HG03066 (cell line): ENCODE measurements around the gene CD8B.
"Not testable (repeated sequence)": the region's sequence is repeated elsewhere in the genome, so short reads cannot be mapped to it uniquely, and the experiment has no call there.

Experiments used
- ATAC-seq: cut with Tn5 transposase; IDR thresholded peaks from one replicate; pipeline ENCODE4 v1.9.1; 2021; ENCODE audit warnings: low read depth; ENCODE audit not compliant: unreplicated experiment

The CD8B gene

DNA sequence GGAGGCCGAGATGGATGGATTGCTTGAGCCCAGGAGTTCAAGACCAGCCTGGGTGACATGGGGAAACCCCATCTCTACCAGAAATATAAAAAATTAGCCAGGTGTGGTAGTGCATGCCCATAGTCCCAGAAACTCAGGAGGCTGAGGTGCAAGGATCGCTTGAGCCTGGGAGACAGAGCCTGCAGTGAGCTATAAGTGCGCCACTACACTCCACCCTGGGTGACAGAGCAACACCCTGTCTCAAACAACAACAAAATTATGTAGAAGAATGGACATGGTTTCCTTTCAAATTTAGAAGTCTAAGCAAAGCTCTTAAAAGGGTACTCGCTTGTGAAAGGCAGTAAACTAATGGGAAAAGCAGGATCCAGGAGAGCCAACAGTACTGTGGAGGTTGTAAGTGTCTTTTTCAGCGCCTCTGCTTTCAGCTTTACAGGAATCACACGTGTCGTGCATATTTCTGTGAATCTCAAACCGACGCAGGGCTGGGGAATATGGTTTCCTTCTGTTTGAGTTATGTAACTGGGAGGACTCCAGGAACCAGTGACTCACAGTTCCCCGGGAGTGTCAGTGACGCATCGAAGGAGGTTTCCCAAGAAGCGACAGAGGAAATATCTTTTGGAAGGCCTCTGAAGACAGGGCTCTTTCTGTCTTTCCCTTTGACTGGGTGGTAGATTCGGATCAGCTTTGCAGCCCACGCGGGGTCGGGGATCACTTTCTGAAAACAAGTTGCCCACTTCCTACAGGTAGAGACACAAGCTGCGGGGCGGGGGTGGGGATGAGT lies 24.6 kb downstream of the CD8B start:
- ATAC-seq: not testable (repeated sequence)

DNA sequence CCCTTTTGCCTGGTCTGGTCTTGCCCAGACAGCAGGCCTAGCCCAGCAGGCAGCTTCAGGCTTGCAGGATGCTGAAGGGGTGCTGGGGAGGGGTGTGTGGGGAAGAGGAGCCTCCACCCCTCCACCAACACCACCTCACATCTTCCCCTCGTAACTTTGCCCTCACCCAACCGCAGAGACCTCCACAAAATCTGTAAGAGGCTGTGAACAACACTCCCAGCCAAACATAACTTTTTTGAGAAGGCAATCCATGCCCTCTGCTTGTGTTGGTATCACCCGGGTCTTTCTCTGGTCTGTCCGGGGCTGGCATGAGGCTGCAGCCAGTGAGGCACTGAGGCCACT lies 26.2 kb downstream of the CD8B start:
- ATAC-seq: not testable (repeated sequence)

DNA sequence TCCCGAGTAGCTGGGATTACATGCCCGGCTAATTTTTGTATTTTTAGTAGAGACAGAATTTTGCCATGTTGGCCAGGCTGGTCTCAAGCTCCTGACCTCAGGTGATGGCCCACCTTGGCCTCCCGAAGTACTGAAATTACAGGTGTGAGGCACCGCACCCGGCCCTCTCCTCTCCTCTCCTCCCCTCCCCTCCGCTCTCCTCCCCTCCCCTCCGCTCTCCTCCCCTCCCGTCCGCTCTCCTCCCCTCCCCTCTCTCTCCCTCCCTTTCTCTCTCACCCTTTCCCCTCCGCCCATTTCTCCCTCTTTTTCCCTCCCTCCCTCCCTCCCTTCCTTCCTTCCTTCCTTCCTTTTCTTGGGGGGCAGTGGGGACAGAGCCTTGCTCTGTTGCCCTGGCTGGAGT lies 28.4 kb downstream of the CD8B start:
- no peak for ATAC-seq

DNA sequence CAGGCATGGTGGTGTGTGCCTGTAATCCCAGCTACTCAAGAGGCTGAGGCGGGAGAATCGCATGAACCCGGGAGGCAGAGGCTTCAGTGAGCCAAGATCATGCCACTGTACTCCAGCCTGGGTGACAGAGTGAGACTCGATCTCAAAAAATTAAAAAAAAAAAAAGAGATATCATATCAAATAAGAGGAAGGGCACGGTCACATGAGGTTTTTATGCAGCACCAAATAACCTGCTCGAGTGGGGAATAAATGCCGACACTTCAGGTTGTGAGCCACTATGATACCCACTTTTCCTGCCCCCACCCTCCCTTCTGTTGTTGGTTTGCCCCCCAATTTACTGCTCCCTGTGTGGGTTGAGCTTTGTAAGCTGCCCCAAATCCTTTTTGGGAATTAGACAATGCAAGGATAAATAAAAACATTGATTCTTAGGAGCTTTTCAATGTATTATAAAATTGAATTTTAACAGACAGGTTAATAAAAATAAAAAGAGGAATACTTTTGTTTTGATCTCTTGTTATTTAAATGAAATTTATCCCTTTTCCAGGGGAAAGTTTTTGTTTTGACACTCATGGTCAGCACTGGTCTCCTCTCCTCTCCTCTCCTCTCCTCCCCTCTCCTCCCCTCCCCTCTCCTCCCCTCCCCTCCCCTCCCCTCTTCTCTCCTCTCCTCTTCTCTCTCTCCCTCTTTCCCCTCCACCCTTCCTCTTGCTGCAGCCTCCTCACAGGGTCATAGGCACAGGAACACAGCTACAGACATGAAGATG lies 29.2 kb downstream of the CD8B start:
- no peak for ATAC-seq

DNA sequence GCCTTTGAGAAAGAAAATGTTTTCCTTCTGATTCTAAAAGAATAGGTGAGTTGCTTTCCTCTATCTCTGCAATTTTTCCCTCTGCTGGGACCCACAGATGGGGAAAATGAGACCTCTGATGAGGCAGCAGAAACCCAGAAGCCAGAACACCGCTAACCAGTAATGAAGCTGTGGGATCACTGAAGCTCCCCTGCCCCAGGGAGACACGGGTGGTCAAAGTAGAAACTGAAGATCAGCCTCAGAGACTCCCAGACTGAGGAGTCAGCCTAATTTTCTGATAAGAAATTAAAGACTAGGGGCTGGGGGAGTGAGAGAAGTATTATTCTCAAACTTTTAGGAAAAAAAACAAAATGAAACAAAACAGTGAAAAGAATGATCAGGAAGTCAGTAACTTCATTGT lies 30.1 kb downstream of the CD8B start:
- no peak for ATAC-seq

DNA sequence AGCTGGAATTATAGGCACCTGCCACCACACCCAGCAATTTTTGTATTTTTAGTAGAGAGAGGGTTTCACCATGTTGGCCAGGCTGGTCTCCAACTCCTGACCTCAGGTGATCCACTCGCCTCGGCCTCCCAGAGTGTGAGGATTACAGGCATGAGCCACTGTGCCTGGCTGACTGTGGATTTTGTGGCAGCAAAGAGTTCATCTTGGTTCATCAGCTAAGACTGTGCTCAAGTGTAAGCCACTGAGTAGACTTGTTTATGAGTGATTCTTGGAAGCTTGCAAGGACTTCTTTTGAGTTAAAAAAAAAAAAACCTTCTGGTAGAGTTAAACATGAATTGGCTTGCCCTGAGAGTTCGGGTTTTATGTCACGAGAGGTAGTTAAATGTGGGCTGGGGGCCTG lies 34.7 kb downstream of the CD8B start:
- ATAC-seq: no peak

DNA sequence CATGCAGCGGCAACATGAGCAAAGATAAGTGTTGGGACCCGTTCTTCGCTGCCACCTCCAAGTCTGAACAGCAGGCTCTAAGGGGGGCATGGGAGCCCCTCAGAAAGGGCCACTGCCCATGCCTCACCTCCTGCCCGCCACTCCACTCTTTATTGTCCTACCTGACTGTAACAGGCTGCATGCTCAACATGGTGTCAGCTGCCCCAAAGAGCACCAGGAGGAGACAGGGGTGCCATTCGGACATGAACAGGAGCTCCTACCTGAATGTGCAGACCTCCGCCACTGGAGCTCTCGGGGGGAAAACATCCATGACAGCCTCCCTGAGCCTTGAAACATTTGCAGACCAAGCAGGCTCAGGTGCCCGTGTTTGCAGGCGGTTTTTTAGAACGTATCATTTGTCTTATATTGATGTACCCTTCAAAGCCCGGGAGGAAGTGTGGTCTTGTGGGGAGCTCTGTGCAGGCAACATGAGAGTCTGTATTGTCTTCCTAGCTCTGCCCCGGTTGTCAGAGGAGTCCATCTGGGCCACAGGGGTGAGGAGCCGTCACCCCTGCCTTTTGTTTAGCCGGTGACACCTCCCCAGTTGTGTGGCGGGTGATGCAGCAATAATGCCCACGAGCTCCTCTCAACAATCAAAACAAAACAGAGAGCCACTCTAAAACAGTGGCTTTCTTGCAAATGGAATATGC lies 35.8 kb downstream of the CD8B start:
- no peak for ATAC-seq

DNA sequence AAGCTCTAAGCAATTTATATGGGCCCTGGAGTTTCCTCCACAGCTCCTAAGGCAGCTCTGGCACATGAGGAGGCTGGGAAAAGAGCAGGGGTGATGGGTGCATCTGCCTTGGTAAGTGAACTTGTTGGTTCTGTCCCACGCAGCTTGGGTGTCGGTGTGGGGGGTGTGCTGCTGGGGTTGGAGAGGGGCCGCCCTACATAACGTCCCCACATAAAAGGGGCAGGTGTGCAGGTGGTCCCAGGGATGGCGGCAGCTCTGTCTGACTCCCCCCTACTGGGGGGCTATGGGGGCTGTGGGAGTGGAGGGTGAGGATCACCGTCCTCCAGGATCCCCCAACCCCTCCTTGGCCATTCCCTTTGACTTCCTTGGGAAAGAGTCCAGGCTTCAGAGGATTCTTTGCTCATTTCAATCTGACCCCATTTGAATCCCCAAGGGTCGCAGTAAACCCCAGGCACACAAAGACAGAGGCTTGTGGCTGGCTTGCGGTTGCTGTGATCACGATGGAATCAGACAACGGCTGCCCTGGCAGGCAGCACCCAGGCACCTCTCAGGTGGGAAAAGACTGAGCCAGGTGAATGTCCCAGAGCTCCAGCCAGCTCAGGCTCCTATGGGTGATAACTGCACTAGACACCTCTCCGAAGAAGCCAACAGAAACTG lies 36.5 kb downstream of the CD8B start:
- no peak for ATAC-seq

DNA sequence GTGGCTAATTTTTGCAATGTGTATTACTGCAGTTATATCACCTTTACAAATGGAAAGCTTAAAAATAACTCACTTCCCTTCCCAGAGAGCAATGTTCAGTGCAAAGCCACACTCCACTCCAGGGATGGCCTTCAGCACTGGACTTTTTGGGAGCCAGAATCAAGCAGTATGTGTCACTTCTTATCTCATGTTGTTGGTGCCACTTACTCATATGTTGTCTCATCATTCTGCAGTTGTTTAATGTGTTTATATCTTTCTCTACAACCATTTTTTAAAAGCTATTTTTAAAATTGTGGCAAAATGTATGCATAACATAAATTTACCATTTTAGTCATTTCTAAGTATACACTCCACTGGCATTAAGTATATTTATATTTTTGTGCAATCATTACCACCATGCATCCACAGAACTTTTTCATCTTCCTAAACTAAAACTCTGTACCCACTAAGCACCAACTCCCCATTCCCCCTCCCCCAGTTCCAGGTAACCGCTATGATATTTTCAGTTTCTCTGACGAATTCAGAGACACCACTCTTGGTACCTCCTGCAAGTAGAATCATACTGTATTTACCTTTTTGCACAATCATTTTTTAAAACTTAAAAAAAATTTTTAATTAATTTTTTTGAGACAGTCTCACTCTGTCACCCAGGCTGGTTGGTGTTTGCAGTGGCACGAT lies 38.9 kb downstream of the CD8B start:
- ATAC-seq: no peak

DNA sequence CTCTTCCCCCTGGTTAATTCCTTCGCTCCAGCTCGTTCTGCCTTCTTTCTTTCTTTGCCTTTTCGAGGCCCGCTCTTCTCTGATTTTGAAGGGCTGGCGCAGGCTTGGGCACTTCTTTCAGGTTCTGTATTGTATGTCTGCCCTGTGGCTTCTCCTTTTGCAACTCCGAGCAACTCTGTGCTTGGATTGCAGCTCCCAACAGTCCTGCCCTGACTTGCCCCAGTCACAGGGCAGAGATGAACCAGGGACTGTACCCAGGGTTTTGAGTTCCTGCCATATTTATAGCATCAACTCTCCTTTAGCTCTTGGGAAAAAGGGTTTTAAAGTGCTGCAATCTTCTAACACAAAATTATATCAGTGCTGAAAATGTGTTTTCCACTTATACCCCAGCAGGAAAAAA lies 39.8 kb downstream of the CD8B start:
- no peak for ATAC-seq

DNA sequence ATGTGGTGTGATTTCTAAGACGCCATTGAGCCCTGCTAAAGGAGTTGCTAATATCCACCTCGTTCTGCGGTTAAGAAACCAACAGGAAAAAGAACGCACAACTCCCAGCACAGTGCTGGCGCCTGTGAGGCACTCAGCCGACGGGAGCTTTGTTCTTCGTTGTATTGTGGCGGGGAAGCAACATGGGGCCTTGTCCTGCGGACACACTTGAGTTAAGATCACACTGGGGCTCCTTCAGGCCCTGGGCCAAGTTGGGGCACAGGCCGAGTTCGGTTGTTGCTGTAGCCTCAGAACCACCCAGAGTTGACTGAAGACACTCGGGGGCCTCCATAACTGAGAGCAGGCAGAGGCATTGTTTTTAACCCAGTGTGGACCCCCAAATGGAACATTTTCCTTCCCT lies 40.4 kb downstream of the CD8B start:
- no peak for ATAC-seq

DNA sequence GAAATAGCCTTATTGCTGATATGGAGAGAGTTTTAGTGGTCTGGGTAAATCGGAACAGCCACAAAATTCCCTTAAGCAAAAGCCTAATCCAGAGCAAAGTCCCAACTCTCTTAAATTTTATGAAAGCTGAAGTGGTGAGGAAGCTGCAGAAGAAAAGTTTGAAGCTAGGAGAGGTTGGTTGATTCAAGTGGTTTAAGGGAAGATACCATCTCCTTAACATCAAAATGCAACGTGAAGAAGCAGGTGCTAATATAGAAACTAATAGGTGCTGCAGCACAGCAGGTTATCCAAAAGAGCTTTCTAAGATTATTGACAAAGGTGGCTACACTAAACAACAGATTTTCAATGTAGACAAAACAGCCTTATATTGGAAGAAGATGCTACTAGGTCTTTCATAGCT lies 42.7 kb downstream of the CD8B start:
- no peak for ATAC-seq

DNA sequence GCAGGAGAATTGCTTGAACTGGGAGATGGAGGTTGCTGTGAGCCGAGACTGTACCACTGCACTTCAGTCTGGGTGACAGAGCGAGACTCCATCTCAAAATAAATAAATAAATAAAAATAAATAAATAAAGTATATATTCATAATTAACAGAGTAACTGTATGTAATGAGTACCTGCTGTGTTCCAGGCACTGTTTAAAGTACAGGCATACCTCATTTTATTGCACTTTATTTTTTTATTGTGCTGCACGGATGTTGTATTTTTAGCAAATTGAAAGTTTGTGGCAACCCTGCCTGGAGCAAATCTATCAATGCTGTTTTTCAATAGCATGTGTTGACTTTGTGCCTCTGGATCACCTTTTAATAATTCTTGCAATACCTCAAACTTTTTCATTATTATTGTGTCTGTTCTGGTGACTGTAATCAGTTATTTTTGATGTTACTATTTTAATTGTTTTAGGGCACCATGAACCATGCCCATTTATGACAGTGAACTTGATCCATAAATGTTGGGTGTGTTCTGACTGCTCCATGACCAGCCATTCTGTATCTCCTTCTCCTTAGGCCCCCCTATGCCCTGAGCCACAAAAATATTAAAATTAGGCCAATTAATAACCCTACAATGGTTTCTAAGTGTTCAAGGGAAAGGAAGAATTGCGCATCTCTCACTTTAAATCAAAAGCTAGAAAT lies 43.4 kb downstream of the CD8B start:
- no peak for ATAC-seq

DNA sequence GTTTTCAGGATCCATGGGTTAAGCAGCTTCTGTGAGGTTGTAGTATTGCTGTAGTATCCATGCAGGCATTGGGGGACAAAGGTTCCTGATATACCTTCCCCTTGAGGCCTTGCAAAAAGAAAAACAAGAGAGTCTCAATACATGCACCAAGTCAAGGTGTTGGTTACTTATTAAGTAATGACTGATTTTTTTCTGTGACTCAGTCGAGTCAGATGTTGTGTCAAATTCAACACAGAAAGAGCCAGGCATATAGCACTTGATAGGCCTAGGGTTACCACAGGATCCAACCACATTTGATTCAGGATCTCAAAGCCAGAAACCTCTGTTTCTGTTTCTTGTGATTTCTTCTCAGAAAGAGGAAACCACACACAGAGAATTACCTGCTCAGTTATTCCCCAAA lies 46.1 kb downstream of the CD8B start:
- no peak for ATAC-seq

DNA sequence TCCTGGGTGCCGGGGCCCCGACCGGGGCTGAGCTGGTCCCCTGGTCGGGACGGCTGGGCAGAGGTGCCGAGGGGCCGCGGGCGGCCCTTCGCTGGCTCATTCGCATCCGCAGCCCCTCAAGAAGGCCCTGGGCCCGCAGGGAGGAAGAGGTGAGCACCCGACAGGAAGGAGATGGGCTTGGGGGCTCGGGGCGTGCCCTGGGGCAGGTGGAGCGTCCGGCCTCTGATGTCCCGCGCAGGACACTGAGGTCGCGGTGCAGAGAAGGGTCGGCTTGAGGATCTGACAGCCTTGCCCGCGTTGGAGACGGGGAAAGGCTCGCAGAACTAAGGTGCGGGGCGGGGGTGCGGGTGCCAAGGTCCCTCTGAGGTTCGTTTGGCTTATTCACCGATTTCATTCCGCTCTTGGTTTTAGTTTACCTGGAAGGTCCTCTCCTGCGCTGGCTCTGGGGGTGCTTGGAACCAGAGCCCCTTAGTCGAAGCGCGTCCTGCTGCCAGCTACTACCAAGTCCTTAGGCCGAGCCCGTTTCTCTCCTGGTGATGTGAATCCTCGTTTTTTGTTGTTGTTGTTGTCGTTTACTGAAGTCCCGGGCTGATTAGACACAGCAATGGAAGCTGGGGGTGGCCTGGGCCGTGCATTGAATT lies 52.1 kb downstream of the CD8B start:
- no peak for ATAC-seq

DNA sequence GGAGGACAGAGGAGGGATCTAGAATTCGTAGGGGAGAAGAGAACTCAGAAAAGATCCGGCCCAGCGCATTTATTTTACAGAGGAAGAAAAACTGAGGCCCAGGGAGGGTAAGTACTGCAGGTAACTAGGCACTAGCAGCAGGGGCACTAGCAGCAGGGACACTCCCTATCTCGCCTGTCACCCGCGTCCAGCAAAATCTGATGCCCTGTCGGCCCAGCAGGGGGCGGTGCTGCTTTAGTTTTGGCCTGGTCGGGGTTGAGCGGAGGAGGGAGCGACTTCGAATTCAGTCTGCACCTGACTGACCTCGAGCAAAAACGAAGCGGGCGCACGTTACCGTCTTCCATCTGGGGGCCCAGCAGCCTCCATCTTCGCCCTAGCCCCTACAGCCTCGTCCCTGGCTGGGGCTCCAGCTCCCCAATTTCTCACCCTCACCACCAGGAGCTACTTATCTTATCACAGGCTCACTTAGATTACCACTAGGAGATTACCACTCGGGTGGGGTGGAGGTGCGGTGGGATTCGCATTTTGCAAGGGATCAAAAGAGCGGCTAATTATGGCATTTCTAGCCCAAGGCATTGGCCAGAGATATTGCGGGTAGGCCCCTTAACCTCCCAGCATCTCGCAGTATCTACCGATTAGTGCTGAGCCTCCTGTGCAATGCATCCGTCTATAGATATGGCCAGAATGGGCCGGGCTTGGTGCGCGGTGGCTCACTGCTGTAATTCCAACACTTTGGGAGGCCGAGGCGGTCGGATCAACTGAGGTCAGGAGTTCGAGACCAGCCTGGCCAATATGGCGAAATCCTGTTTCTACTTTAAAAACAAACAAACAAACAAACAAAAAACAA lies 53.1 kb downstream of the CD8B start:
- ATAC-seq: peak; percentile 93

DNA sequence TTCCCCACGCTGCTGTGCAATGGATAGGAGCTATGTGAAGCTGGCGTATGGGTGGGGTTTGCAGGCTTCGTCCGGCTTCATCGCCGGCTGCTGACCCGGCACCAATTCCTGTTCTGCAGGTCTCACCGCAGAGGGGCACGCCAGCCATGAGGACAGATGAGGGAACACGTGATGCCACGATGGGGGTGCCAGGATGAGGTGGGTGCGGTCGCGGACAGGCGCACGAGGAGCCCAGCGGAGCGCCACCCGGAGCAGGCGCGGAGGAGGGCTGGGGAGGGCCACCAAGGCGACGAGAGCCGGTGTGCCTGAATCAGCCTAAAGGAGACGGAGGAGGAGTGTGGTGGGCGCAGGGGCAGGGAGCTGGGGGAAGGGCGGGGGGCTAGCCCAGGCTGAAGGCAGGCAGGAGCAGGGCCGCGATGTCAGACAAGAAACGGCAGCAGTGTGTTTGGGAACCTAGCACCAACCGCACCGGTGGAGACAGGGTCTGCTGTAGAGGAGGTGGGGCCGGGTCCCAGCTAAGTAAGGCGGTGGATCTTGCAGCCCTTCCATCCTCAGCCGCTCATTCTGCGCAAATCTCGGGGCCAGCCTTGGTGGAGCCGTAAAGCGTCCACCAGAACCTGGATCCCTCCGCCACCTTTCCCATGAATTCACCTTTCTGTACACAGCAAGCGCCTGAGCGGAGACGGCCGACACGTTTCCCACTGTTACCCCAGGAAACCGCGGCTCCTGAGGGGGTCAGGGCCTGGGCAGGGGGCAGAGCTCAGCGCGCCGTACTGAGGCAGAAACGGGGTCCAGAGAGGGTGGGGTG lies 54.0 kb downstream of the CD8B start:
- ATAC-seq: no peak

DNA sequence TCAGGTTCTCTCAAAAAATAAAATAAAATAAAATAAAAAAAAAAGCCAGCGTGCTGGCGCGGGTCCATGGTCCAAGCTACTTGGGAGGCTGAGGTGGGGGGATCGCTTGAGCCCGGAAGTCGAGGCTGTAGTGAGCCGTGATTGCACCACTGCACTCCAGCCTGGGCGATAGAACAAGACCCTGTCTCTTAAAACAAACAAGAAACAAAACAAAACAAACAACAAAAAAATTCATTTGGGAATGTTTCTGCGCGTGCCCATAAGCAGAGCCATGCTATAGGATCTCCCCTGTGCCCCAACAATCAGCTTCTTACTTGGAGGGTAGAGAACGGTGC lies 54.6 kb downstream of the CD8B start:
- ATAC-seq: no peak
